ENCODE measurements around the gene TMEM151B.
A peak's percentile ranks its signal among the peaks of the same experiment; 100 is the strongest.

The TMEM151B gene

DNA sequence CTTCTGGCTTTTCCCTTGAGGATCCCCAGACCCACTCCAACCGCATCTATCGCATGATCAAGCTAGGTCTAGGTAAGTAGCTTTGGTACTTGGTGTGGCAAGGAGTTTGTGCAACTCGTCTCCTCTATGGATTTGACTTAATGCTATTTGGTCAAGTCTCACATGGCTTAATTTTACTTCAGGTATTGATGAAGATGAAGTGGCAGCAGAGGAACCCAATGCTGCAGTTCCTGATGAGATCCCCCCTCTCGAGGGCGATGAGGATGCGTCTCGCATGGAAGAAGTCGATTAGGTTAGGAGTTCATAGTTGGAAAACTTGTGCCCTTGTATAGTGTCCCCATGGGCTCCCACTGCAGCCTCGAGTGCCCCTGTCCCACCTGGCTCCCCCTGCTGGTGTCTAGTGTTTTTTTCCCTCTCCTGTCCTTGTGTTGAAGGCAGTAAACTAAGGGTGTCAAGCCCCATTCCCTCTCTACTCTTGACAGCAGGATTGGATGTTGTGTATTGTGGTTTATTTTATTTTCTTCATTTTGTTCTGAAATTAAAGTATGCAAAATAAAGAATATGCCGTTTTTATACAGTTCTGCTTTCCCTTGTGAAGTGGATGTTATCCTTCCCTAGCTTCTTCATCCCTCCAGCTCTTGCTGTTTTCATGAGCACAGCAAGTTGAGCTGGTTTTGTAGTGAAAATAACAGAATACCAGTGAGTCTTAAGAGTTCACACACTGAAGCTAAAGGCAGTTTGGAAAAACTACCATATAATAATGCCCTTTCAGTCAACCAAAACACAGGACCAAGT lies 16.7 kb upstream of the TMEM151B start:
- DNase-seq = peak; percentile 65

DNA sequence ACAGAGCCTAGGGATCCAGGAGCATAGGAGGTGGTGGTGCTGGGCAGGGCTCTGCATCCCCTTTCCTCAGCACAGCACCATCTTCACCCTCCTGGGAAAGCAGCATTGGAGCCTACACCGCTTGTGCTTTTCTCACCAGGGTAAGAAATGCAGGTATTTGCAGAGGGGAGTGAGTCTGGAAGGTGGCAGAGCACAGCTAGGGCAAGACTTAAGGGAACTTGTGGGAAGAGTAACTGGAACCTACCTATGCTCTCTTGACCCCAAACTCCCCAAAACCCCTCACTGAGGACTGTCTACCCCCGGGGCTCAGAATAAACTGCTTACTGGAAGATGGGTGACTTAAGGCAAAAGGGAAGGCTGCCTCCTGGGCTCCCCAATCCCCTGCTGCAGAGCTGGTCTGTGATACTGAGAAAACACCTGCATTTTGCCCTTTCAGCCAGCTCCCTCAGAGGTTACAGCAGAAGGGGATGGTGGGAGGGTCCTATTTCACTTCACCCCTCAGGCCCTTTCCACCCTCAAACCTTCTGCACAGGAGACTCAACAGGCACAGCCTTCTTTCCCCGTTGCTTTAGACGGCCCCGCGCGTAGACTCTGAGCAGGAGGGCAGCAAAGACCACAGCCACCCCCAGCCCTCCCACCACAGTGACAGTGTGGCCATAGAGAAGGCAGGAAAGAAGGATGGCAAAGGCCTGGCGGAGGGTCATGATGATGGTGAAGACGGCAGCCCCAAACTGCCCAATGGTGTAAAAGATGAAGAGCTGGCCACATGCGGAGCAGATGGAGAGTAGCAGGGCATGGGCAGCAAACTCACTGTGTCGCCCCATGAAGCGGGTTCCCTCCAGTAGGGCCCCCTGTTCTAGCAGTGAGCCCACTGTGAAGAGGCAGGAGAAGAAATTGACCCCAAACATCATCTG lies 15.8 kb upstream of the TMEM151B start:
- no peak for DNase-seq

DNA sequence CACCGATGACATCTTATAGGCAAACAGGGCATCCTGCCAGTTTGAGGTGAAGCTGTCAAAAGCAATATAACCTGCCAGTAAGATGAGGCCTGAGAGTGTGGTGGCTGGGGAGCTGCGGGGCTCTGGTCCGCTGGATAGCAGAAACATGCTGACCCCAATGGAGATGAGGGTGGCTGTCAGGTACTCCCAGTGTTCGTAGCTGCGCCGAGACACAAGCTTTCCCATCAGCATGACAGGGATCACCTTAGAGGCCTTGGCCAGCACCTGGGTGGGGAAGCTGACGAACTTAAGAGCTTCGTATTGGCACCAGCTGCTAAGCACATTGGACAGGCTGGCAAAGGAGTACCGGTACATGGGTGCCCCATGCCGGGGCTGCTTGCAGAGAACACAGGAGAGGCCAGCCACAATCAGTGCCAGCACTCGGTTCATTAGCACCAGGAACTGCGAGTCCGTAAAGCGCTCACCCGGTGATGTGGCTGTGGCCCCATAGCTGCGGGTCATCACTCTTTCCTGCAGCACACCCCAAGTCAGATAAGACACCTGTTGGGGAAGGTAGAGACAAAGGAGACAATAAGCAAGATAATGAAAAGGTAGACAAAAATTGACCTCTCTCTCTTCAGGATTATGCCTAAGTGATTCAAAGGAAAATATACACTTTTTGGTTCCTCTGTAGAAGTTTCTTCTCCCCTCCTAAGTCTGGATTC lies 15.0 kb upstream of the TMEM151B start:
- DNase-seq = no peak

DNA sequence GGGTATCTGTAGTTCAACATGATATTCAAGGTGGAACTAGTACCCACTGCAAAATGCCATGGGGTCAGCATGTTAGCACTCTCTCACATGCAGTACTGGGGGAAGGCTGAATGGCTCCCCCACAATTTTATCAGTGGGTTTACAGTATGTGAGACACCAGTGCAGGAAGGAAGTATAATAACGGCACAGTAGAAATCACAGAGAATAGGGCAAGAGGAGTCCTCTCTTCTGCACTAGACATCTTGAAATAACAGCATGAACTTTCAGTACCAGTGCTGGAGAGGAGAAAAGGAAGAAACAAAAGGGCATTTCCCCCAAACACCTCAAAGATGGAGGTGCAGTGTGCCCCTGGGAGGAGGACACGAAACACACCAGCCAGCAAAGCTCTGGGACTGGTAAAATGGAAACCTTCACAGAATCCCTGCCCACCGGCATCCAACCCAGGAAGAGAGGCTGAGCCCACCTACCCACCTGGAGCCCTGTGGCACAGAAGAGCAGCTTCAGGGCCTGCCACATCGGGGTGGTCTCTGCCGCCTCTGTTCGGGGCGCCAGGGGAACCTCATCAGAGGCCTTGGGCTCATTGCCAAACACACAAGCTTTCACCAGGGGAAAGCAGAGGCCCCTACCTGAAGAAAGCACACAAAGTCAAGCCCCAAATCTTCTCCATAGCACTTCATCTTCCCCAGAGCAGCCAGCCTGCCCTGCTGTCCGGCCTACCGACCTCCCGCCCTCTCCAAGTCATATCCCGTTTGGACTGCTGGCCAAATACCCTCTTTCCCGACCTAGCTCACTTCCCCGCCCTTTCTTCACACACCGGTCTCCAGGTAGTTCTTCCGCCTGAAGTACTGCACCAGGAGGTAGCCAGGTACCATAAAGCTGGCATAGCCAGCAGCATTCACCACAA lies 14.1 kb upstream of the TMEM151B start:
- peak; percentile 33 for DNase-seq

DNA sequence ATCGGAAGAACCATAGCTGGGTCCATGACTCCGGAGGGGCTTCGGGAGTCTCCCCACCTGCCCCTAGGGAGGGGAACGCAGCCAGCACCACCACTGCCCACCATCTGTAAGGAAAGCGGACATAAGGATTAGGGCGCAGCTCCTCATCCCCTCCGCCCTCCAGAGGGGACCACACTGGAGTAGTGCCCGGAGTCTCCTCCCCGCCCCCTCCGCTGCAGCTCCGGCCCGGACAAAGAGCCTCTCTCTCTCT lies 13.6 kb upstream of the TMEM151B start:
- no peak for DNase-seq

DNA sequence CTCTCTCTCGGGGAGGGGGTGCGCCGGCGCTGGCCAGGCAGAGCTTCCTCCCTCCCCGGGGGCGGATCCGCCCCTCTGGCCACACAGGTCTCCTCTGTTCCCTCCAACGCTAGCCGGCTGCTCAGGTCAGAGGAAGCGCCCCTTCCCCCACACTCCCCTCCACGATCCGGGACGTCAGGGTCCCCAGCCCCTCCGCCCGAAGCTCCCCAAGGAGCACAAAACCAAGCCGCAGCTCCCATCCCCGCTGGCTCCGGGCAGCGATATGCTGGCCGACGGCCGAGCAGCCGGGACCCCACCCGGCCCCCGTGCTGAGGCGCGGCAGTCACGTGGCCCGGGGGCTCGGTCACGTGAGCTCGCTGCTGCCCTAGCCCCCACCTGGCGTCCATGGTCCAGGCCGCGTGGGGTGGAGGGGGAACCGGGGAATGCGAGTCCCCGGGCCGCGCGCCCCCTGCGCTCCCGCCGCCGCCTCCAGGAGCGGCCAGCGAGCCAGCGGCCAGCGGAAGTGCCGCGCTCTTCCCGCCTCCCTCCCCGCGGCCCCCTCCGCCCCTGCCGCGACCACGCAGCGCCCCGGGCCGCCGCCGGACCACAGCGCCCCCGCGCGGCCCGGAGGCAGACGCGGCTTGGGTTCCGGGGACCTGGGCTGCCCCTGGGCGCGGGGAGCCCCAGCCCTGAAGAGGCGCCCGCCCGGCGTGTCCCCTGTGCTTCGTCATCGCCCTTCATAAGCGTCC lies 13.1 kb upstream of the TMEM151B start, which contains the start of gene SLC35B2:
Gene SLC35B2 (minus strand): TSS at position 504 of the 728 bp plus-strand sequence. CDS start 118 bp downstream, at position 386.
- peak; percentile 69 for DNase-seq

DNA sequence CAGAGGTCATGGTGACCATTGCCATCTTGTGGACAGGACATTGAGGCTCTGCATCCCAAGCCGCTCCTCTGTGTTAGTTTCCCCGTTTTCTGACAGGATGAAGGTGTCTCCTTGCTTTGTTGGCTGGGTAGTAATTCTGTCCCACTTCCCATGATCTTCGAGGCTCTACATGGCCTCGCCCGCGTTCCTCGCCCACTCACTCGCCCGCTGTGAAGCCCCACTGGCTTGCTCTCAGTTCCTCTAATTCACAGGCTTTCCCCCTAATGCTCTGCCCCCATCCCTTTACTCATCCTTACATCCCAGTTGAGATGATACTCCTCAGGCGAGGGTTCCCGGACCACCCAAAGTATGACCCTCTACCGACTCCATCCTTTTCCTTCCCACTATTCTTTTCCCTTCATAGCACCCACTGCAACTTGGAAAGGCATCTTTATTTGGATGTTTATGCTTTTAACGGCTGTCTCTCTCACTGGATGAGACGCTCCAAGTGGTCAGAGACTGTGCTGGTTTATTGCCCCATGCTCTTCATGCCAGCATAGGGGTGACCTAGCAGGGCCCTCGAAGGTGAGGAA lies 12.4 kb upstream of the TMEM151B start:
- no peak for DNase-seq

DNA sequence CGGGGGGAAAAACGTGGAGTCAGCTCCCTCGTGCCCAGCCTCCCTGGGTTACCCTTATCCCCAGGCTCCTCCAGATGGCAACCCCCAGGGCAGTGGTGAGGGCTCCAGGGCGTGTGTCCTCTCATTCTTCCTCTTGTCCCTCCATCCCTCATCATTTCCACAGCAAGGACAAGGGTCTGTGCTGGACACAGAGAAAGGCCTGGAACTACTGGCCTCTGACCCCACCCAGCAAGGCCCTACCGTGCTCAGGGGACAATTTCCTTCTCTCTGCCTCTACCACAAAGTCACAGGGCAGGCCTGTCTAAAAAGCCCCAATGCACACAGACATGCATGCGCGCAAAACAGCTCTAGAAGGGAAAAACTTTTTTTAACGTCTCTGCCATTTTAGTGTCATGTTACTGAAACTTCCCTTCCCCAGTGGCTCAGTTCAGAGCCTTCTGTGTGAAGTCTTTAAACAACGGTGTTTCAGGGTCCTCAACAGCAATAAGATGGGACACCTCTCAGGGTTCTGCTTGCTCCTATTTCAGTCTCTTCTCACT lies 11.9 kb upstream of the TMEM151B start:
- DNase-seq = no peak

DNA sequence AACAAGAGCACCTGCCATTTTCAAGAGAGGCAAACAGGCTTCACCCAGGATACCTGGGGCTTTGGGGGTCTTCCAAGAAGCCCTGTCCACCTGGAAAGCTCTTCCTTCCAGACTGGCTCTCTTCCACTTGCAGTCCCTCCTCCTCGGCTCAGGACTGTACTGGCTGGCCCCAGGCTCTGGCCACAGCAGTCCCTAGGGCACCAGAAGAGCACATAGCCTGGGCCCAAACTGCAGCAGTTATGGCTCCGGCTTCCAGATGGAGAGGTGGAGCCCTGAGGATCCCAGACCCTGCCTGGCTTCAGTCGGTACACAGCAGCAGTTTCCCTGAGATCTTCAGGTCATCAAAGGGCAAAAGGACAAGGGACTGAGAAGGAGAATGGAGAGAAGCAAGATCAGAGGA lies 11.3 kb upstream of the TMEM151B start:
- DNase-seq = no peak

DNA sequence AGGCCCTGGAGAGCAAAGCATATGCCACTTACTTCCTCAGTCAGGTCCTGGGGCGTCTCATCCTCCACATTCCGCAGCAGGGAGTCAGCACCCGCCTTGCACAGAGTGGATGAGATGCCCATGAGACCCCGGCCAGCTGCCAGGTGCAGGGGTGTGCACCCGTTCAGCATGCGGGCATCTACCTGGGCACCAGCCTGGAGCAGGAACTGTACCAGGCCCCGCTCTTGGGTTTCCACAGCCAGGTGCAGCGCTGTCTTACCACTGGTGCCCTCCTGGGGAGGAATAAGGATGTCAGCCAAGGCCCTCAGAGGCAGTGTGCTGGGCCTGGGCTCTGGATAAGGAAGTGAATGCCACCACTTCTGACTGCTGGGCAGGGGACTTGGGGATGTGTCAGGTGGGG lies 10.2 kb upstream of the TMEM151B start:
- no peak for DNase-seq

DNA sequence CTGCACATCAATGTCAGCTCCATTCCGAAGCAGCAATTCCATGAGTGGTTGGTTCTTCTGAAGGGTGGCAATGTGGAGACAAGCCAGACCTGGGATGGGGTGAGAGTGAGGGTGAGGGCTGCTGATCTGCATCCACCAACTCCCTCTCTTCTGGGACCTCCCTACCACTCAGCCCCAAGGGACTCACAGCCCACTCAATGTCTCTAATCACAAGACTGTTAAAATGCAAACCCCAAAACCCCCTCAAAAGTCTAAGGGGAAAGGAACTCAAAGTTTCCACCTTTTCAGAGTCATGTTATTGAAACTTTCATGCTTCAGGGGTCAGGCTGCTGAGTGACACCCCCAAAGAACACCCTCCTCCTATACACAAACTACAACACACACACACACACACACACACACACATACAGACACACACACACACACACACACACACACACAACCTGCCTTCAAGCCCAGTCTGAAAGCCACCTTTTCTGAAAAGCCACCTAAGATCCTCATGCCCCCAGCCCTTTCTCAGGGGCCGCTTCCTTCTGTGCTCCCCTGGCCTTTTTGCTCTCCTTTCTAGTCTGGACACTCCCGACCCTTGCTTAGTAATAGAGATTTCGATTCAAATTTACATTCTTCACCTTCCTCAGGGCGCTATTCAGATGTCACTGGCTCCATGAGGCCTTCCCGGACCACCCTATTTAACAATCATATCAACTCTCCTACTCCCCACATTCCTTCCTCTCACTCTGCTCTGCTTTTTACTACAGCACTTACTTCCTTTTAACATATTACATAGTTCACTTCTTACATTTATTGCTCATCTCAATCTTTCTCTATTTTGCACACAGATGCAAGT lies 9.6 kb upstream of the TMEM151B start:
- no peak for DNase-seq

DNA sequence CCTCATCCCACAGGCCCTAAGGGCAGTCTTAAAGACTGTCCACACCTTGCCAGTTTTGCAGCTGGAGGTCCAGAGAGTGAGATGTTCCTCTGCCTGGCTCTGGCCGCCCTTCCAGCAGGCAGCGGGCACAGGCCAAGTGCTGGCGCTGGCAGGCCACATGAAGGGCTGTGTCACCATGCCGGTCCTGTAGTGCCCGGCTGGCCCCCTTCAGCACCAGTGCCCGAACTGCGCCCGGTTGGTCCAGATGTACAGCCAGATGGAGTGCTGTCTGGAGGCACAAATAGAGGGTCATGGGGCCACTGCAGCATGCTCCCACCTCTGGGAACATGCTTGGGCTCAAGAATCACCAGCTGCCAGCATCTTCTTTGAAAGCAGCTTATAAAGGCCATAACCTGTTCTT lies 8.7 kb upstream of the TMEM151B start:
- DNase-seq = no peak

DNA sequence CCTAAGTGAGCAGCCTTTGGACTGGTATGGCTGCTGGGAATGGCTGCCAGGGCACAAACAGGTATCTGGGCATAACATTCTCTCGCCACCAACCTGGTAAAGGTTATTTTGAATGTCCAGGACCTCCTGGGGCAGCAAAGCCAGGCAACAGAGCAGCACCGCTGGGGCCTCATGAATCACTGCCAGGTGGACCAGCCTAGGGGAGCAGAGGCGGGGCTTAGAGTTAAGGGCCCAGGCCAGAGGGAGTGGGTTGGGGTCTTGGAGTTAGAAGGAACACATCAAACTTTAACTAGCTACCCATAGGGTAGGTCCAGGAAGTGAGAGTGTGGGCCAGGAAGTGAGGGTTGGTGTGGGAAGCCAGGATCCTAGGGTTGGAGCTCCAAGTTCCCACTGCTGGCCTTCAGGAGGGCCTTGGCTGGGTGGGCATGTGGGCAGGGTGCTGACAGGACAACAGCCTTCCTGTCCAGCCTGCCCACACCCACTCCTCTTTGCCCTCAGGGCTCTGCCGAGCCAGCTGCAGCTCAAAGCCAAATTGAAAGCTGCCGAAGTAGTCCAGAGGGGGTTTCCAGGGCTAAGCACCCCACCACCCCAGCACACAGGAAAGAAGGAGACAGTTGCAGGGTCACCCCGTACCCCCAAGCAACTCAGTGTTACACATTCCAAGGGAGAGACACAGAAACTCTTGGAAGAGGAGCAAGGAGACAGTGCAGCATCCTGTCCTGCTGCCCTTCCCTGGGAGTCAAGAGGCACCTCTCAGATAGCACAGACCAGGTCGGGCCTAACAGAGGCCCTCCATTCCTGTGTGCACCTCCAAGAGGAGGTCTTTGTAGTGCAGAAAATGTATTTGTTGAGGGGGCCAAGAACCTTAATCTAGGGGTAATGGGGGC lies 7.5 kb upstream of the TMEM151B start:
- no peak for DNase-seq

DNA sequence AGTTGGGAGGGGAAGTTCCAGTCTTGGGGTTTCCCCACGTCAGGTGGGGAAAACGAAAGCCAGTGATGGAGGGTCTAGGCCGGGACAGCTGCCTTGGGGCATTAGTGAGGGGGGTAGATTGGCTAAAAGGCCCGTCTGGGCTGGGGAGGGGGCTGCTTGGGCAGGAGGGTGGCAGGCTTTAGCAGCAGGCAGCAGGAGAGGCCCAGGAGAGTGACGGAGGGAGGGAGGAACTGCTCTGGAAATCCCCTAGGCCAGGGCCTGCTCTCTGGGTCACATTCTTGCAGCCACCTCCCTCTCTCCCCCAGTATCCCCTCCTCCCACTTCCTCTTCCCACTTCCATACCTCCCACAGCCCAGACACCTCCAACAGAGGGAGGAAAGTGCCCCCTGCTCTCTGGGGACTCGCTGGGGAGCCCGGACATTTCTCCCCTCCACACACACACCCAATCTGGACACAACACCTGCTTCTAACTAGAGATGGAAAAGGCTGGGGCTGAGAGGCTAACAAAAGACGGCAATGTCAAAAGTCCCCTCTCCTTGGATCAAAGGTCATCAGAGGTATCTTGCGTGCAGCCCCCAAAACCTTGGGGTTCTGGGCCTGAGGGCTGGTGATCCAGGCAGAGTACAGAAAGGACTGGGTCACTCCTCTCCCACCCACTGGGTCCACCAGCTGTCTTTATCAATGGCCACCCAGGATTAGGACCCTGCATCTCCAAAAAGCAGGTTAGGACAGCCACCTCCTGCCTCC lies 6.7 kb upstream of the TMEM151B start:
- no peak for DNase-seq

DNA sequence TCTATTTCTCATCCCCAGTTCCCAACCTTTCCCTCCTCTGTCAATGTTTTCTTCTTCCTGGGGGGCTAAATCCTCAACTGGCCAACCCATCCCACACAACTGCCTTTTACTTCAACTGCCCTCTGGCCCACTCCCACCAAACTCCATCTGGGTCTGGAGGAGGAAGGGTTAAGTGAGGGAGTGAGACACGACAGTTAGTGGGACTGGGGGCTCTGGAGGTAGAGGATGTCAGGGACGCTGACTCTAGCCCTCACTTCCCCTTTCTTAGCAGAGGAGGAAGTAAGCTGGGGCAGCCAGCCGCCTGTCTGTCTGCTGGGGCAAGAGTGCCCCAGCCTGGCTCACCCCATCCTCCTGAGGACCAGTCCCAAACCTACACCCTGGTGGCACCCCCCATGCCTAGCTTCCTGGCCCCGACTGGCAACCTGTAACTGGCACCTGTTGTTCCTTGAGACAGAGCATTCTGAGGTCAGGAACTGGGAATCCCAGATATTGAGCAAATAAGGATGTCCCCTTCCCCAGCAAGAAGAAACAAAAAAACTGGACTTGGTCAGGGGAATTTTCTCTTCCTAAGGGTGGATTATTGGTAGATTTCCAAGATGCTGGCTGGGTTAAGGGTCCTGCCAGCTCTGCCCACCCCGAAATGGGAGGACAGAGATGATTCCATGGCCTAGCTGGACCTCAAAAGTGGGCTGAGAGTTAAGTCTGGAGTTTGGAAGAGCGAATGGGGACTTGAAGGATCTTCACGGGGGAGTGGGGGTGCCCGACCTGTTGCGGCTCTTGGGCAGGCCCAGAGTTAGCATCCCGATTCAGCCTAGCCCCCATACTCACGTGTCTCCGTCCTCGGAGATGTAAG lies 5.9 kb upstream of the TMEM151B start:
- no peak for DNase-seq

DNA sequence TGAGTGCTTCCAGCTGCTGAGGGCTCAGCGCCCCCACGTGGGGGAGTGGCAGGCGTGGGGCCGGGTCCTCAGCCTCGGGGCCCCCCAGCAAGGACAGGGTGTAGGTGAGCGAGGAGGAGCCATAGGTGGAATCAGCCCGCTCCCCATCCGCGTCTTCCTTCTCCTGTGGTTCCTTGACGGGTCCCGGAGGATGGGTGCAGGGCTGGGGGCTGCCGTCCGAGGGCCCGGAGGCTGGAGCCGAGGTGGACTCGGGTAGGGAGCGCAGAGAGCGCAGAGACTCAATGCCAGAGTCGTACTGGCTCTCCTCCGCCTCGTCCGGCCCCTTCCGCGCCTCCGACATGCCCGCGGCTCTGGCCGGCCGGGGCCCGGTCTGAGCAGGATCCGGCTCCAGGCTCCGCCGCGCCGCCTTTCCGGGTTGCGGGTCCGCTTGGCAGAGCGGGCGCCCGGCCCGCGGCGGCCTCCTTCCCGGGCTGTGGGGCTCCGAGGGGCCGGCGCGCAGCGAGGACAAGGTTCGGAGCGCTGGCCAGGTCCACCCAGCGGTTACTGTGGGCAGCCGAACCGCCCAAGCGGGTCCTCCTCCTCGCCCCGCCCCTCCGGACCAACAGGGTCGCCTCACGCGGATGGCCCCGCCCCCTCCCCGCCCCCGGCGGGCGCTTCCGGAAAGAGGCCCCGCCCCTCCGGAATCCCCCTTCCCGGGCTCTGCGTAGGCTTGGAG lies 5.1 kb upstream of the TMEM151B start, which contains the start of gene NFKBIE:
Gene NFKBIE (minus strand): TSS at position 545 of the 715 bp plus-strand sequence. CDS start 205 bp downstream, at position 340.
- peak; percentile 97 for DNase-seq
